SK-N-SH (cell line): ENCODE results near the gene ZNF148. TPM values are rescaled to one million over a fixed set of nuclear protein-coding genes. Genes with fewer than 3 reads are reported as not detected.
A peak's percentile ranks its signal among the peaks of the same experiment; 100 is the strongest.

Experiments
- CTCF ChIA-PET: fragments of 300-600, 350-600 bp; formaldehyde crosslinking; extraction: SDS; loops from one replicate; lab custom pipeline; 2021; lab: Yijun Ruan, JAX
- POLR2A ChIA-PET: fragments of 350-600 bp; sonication (Branson Sonifier 250); formaldehyde crosslinking; extraction: SDS; loops from one replicate; lab custom pipeline; 2020; ENCODE audit warnings: antibody characterized with exemption, inconsistent platforms; lab: Yijun Ruan, JAX
- DNase-seq: peaks from one replicate; pipeline ENCODE4 v3.0.0; 2012
- H2AFZ ChIP-seq: fragments of 200-600 bp; sonication (generic); 2 replicates; pipeline ENCODE4 v1.8.1; 2016; ENCODE audit warnings: antibody characterized with exemption, mild to moderate bottlenecking, low read depth
- H3F3A ChIP-seq: fragments of 200-600 bp; sonication (generic); replicated peaks from 2 replicates; pipeline ENCODE3; 2016; ENCODE audit warnings: antibody characterized with exemption, mild to moderate bottlenecking; ENCODE audit not compliant: insufficient read depth
- H3K27ac ChIP-seq, 2 experiments: fragments of 200-500 bp in 1 of 2; fragments of 200-600 bp in 1 of 2; sonication (Bioruptor generic) in 1 of 2; sonication (generic), shearing (Covaris generic) in 1 of 2; 2 replicates each; pipeline versions ENCODE4 v1.5.1 to v1.6.1; 2014 to 2016; ENCODE audit warnings: low read depth in 2 of 2, inconsistent platforms in 1 of 2, low read length in 1 of 2, mild to moderate bottlenecking in 1 of 2, mixed read lengths in 1 of 2
- H3K27me3 ChIP-seq: fragments of 200-600 bp; sonication (generic), shearing (Covaris generic); 2 replicates; pipeline ENCODE4 v1.6.1; 2016; ENCODE audit warnings: mixed run types; ENCODE audit not compliant: insufficient read depth
- H3K36me3 ChIP-seq, 2 experiments: fragments of 200-500 bp in 1 of 2; fragments of 200-600 bp in 1 of 2; sonication (Bioruptor generic) in 1 of 2; sonication (generic) in 1 of 2; replicated peaks in 1 of 2; 2 replicates each; pipeline versions ENCODE3 to v1.5.1; 2014 to 2016; ENCODE audit warnings: low read length in 1 of 2, mild to moderate bottlenecking in 1 of 2; ENCODE audit not compliant: insufficient read depth in 2 of 2, control insufficient read depth in 1 of 2
- H3K4me1 ChIP-seq, 2 experiments: fragments of 200-500 bp in 1 of 2; fragments of 200-600 bp in 1 of 2; sonication (Bioruptor generic) in 1 of 2; sonication (generic), shearing (Covaris generic) in 1 of 2; 2 replicates each; pipeline versions ENCODE4 v1.5.1 to v1.6.1; 2014 to 2016; ENCODE audit warnings: low read depth in 1 of 2, low read length in 1 of 2, mixed run types in 1 of 2; ENCODE audit not compliant: insufficient read depth in 2 of 2, control insufficient read depth in 1 of 2
- H3K4me2 ChIP-seq: fragments of 200-600 bp; sonication (generic), shearing (Covaris generic); 2 replicates; pipeline ENCODE4 v1.6.1; 2017; ENCODE audit warnings: mixed run types
- H3K4me3 ChIP-seq, 2 experiments: fragments of 200-500 bp in 1 of 2; fragments of 200-600 bp in 1 of 2; sonication (Bioruptor generic) in 1 of 2; sonication (generic), shearing (Covaris generic) in 1 of 2; 2 replicates each; pipeline versions ENCODE4 v1.5.1 to v1.8.1; 2014 to 2016; ENCODE audit warnings: low read depth in 2 of 2, inconsistent platforms in 1 of 2, low read length in 1 of 2, mild to moderate bottlenecking in 1 of 2, mixed read lengths in 1 of 2, moderate library complexity in 1 of 2
- H3K79me2 ChIP-seq: fragments of 200-600 bp; sonication (generic); 2 replicates; pipeline ENCODE4 v1.8.1; 2017; ENCODE audit warnings: mild to moderate bottlenecking; ENCODE audit not compliant: insufficient read depth
- H3K9ac ChIP-seq: fragments of 200-600 bp; sonication (generic); 2 replicates; pipeline ENCODE4 v1.6.1; 2017; ENCODE audit warnings: mixed run types
- H3K9me2 ChIP-seq: fragments of 200-600 bp; sonication (generic); 2 replicates; pipeline ENCODE4 v1.6.1; 2017; ENCODE audit warnings: mixed run types
- H3K9me3 ChIP-seq: fragments of 200-600 bp; sonication (generic); 2 replicates; pipeline ENCODE4 v1.6.1; 2017; ENCODE audit warnings: mixed run types, mild to moderate bottlenecking, moderate library complexity
- H4K20me1 ChIP-seq: fragments of 200-600 bp; sonication (generic); 2 replicates; pipeline ENCODE4 v1.6.1; 2017; ENCODE audit warnings: mild to moderate bottlenecking, mixed run types; ENCODE audit not compliant: insufficient read depth
- EP300 ChIP-seq, 2 experiments: IDR thresholded peaks; 2 replicates each; pipeline versions ENCODE4 v1.4.0 to v1.6.1; 2012; ENCODE audit warnings: borderline replicate concordance in 1 of 2, low read depth in 1 of 2, low read length in 1 of 2
- FOSL2 ChIP-seq: IDR thresholded peaks from 2 replicates; pipeline ENCODE4 v1.4.0; 2012; ENCODE audit warnings: low read depth, mild to moderate bottlenecking, moderate library complexity, borderline replicate concordance
- GABPA ChIP-seq: IDR thresholded peaks from 2 replicates; pipeline ENCODE4 v1.4.0; 2012; ENCODE audit warnings: low read depth, mild to moderate bottlenecking
- GATA2 ChIP-seq: sonication (generic); formaldehyde crosslinking; IDR thresholded peaks from 2 replicates; pipeline ENCODE4 v1.5.0; 2020; ENCODE audit warnings: mild to moderate bottlenecking, missing genetic modification reagents
- MXI1 ChIP-seq: IDR thresholded peaks from 2 replicates; pipeline ENCODE4 v1.6.1; 2012; ENCODE audit warnings: mild to moderate bottlenecking, low read depth, low read length, improper control_type of control experiment
- NFIC ChIP-seq: IDR thresholded peaks from 2 replicates; pipeline ENCODE4 v1.4.0; 2012; ENCODE audit warnings: borderline replicate concordance
- PBX3 ChIP-seq: IDR thresholded peaks from 2 replicates; pipeline ENCODE4; 2012
- RAD21 ChIP-seq: IDR thresholded peaks from 2 replicates; pipeline ENCODE4 v1.6.1; 2012; ENCODE audit warnings: mild to moderate bottlenecking, low read length
- RCOR1 ChIP-seq: fragments of 150-350 bp; IDR thresholded peaks from 2 replicates; pipeline ENCODE4 v1.6.1; 2017; ENCODE audit warnings: antibody characterized with exemption, low read length
- REST ChIP-seq: IDR thresholded peaks from 2 replicates; pipeline ENCODE4 v1.6.1; 2012; ENCODE audit warnings: mild to moderate bottlenecking, low read depth, low read length, moderate library complexity
- RXRA ChIP-seq: IDR thresholded peaks from 2 replicates; pipeline ENCODE4 v1.4.0; 2012; ENCODE audit warnings: low read depth, mild to moderate bottlenecking, borderline replicate concordance
- SIN3A ChIP-seq: IDR thresholded peaks from 2 replicates; pipeline ENCODE4 v1.6.1; 2012; ENCODE audit warnings: low read depth, mild to moderate bottlenecking, low read length, moderate library complexity, borderline replicate concordance
- TAF1 ChIP-seq: IDR thresholded peaks from 2 replicates; pipeline ENCODE4 v1.6.1; 2012; ENCODE audit warnings: low read depth, mild to moderate bottlenecking, low read length, moderate library complexity, borderline replicate concordance
- TCF12 ChIP-seq: IDR thresholded peaks from 2 replicates; pipeline ENCODE4 v1.4.0; 2012
- USF1 ChIP-seq: IDR thresholded peaks from 2 replicates; pipeline ENCODE4 v1.4.0; 2012; ENCODE audit warnings: low read depth, borderline replicate concordance
- USF2 ChIP-seq: fragments of 150-350 bp; IDR thresholded peaks from 2 replicates; pipeline ENCODE4 v1.6.1; 2017; ENCODE audit warnings: antibody characterized with exemption, low read length, low read depth, borderline replicate concordance
- YY1 ChIP-seq: IDR thresholded peaks from 2 replicates; pipeline ENCODE4 v1.4.0; 2012; ENCODE audit warnings: low read depth, mild to moderate bottlenecking
- ZBTB33 ChIP-seq: IDR thresholded peaks from 2 replicates; pipeline ENCODE4 v1.4.0; 2012; ENCODE audit warnings: low read depth, borderline replicate concordance
- WGBS: methylation state at CpG from one replicate; pipeline ENCODE4 v1.1.6; 2017; ENCODE audit warnings: low lambda C conversion rate; 5-methylcytosine and 5-hydroxymethylcytosine counted together
- polyA plus RNA-seq, 3 experiments: library from polyadenylated mRNA; depleted of rRNA; stranded (reverse); fragments of >200 nt; gene quantifications; 2 replicates each; pipeline ENCODE4 v1.2.3, GENCODE V29; 2012

The ZNF148 gene
- polyA plus RNA-seq, 1 of the 3 experiments (the other 2 are of a cell fraction) = 5.1 TPM

GRCh38 chr3:125280668-125281361 is 94.3 kb downstream of the ZNF148 start:
- POLR2A ChIA-PET = no interaction called here
- no peaks in the 10 kb centered on the region; the same call in 1 of the 2 replicates for H3K9me2 ChIP-seq
- no peak overlapping the region for H3K4me2 ChIP-seq
- no peak for DNase-seq
- H3K4me1 ChIP-seq = peaks cover 0 to 30% of the 10 kb centered on the region in 2 experiments; a peak in 1 of 4 replicates
- no peak overlapping the region for H3K27ac ChIP-seq
- no peaks in the 10 kb centered on the region for H3K9me3 ChIP-seq
- H3K4me3 ChIP-seq = no peak overlapping the region
- no peaks in the 10 kb centered on the region for H4K20me1 ChIP-seq
- TF ChIP-seq MXI1 (no peak), GABPA (no peak), NFIC (peak; percentile 38; the same call in 1 of the 2 replicates), USF1 (no peak)
- H3K27me3 ChIP-seq = no peaks in the 10 kb centered on the region
- H3K36me3 ChIP-seq = peaks cover 15 to 37% of the 10 kb centered on the region in 2 experiments
- WGBS = 93% methylated on average over 2 of the region's 2 CpGs
- no peak overlapping the region for H3K9ac ChIP-seq
- CTCF ChIA-PET = interaction anchor here (1.0 to 1.1 kb wide), 3 partner anchors 13 to 19 kb away, joined by 3 to 4 read pairs (median 3); no protein-coding TSS in a partner anchor
- H2AFZ ChIP-seq = no peak overlapping the region
- H3K79me2 ChIP-seq = peaks cover 37% of the 10 kb centered on the region
- peaks cover 15% of the 10 kb centered on the region for H3F3A ChIP-seq

- Histone ChIP-seq H3K27me3 (no peaks in the 10 kb centered on the region), H3K9me3 (no peaks in the 10 kb centered on the region), H3K9ac (no peak overlapping the region), H3K4me2 (no peak overlapping the region), H3K4me1 (peaks cover 0 to 28% of the 10 kb centered on the region in 2 experiments; a peak in 1 of 4 replicates), H3K27ac (no peak overlapping the region), H3K9me2 (no peaks in the 10 kb centered on the region; the same call in 1 of the 2 replicates), H2AFZ (no peak overlapping the region), H3K79me2 (peaks cover 30% of the 10 kb centered on the region), H4K20me1 (no peaks in the 10 kb centered on the region), H3F3A (peaks cover 15% of the 10 kb centered on the region), H3K36me3 (peaks cover 20 to 52% of the 10 kb centered on the region in 2 experiments), H3K4me3 (no peak overlapping the region)
- no peak for DNase-seq
- CTCF ChIA-PET = interaction anchor here (0.7 kb wide), 1 partner anchor 243 kb away, joined by 3 read pairs; no protein-coding TSS in a partner anchor
- POLR2A ChIA-PET = no interaction called here
- 97% methylated on average over 2 of the region's 2 CpGs for WGBS
- TF ChIP-seq GATA2 (CRISPR knock-in tag) (no peak), RCOR1 (no peak), ZBTB33 (no peak), RXRA (no peak), REST (no peak), SIN3A (no peak), TAF1 (no peak), FOSL2 (no peak), USF2 (no peak), YY1 (no peak), RAD21 (no peak), TCF12 (no peak), PBX3 (no peak), EP300 (IDR thresholded peaks at IDR 0.05; ENCODE audit: borderline replicate concordance in 1 of 2, low read depth in 1 of 2, low read length in 1 of 2) (no peak)
Measured at GRCh38 chr3:125278155-125278554, 97.0 kb downstream of the ZNF148 start.
